ENCODE measurements around the gene DIS3L2. TPM values are rescaled to one million over a fixed set of nuclear protein-coding genes. Genes with fewer than 3 reads are reported as not detected.

The DIS3L2 gene
- total RNA-seq, 6 experiments from 2014 or later, result 18.2 to 23.6 (median 21.6) TPM

GRCh38 chr2:232345251-232345650 lies 383.7 kb downstream of the DIS3L2 start:
- H3K4me3 Mint-ChIP-seq, result no peak overlapping the region

GRCh38 chr2:232347369-232347768 lies 385.9 kb downstream of the DIS3L2 start:
- no peak for TF ChIP-seq CTCF (IDR thresholded peaks at IDR 0.05)
- H3K27ac Mint-ChIP-seq, result no peak overlapping the region
- no peaks in the 10 kb centered on the region for H3K9me3 Mint-ChIP-seq
- H3K4me3 Mint-ChIP-seq, result no peak overlapping the region
- peaks cover 18% of the 10 kb centered on the region for H3K27me3 Mint-ChIP-seq (ENCODE audit: insufficient read depth)
- no peaks in the 10 kb centered on the region for H3K4me1 Mint-ChIP-seq (ENCODE audit: low read depth)
- H3K36me3 Mint-ChIP-seq (ENCODE audit: low read depth), result no peaks in the 10 kb centered on the region
- no peak for DNase-seq

More at GRCh38 chr2:232345251-232345650, 383.7 kb downstream of the DIS3L2 start:
- H3K9me3 Mint-ChIP-seq, result no peaks in the 10 kb centered on the region
- no peak for TF ChIP-seq CTCF (IDR thresholded peaks at IDR 0.05)
- DNase-seq, result no peak
- no peaks in the 10 kb centered on the region for H3K4me1 Mint-ChIP-seq (ENCODE audit: low read depth)
- H3K27ac Mint-ChIP-seq, result no peak overlapping the region
- H3K27me3 Mint-ChIP-seq (ENCODE audit: insufficient read depth), result peaks cover 18% of the 10 kb centered on the region
- no peaks in the 10 kb centered on the region for H3K36me3 Mint-ChIP-seq (ENCODE audit: low read depth)

GRCh38 chr2:232348936-232349335 lies 387.4 kb downstream of the DIS3L2 start:
- Mint-ChIP-seq H3K9me3 (no peaks in the 10 kb centered on the region), H3K4me3 (no peak overlapping the region), H3K36me3 (ENCODE audit: low read depth) (no peaks in the 10 kb centered on the region), H3K27me3 (ENCODE audit: insufficient read depth) (peaks cover 23% of the 10 kb centered on the region), H3K27ac (no peak overlapping the region), H3K4me1 (ENCODE audit: low read depth) (no peaks in the 10 kb centered on the region)
- DNase-seq, result no peak
- no peak for TF ChIP-seq CTCF (IDR thresholded peaks at IDR 0.05)

GRCh38 chr2:232349546-232349945 lies 388.0 kb downstream of the DIS3L2 start:
- no peaks in the 10 kb centered on the region for H3K4me1 Mint-ChIP-seq (ENCODE audit: low read depth)

GRCh38 chr2:232349946-232350635 lies 388.6 kb downstream of the DIS3L2 start:
- H3K27me3 Mint-ChIP-seq (ENCODE audit: insufficient read depth), result peaks cover 27% of the 10 kb centered on the region
- H3K4me3 Mint-ChIP-seq, result no peak overlapping the region
- no peak for DNase-seq
- no peak for TF ChIP-seq CTCF (IDR thresholded peaks at IDR 0.05)
- H3K36me3 Mint-ChIP-seq (ENCODE audit: low read depth), result no peaks in the 10 kb centered on the region
- no peaks in the 10 kb centered on the region for H3K4me1 Mint-ChIP-seq (ENCODE audit: low read depth)
- H3K27ac Mint-ChIP-seq, result no peak overlapping the region
- no peaks in the 10 kb centered on the region for H3K9me3 Mint-ChIP-seq

More at GRCh38 chr2:232349546-232349945, 388.0 kb downstream of the DIS3L2 start:
- no peak for TF ChIP-seq CTCF (IDR thresholded peaks at IDR 0.05)
- no peaks in the 10 kb centered on the region for H3K36me3 Mint-ChIP-seq (ENCODE audit: low read depth)
- no peak for DNase-seq
- no peaks in the 10 kb centered on the region for H3K9me3 Mint-ChIP-seq
- H3K27me3 Mint-ChIP-seq (ENCODE audit: insufficient read depth), result peaks cover 24% of the 10 kb centered on the region
- no peak overlapping the region for H3K4me3 Mint-ChIP-seq
- no peak overlapping the region for H3K27ac Mint-ChIP-seq
